CMK (cell line): ENCODE measurements around the gene EPB41L2.

Experiments
- DNase-seq: peaks from one replicate; pipeline ENCODE4 v3.0.0-alpha.2; 2010; ENCODE audit warnings: low read depth

Gene EPB41L2

DNA sequence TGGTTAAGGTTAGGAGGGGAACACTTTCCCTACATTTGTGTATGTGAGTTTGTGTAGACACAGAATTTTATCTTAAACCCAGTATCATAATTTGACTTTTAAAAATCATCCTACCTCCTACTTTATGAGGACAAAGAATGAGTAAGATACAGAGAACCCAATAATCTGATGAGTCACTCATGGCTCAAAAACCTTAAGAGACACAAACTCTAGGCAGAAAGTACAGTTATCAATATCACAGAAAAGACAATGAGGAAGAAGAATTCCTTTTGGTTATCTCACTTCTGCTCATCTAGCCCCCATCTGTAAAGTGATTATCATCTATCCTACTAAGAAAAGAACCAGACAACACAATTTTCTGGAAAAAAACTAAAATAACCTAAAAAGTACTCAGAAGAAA is 87.7 kb downstream of the EPB41L2 start:
- DNase-seq = no peak

DNA sequence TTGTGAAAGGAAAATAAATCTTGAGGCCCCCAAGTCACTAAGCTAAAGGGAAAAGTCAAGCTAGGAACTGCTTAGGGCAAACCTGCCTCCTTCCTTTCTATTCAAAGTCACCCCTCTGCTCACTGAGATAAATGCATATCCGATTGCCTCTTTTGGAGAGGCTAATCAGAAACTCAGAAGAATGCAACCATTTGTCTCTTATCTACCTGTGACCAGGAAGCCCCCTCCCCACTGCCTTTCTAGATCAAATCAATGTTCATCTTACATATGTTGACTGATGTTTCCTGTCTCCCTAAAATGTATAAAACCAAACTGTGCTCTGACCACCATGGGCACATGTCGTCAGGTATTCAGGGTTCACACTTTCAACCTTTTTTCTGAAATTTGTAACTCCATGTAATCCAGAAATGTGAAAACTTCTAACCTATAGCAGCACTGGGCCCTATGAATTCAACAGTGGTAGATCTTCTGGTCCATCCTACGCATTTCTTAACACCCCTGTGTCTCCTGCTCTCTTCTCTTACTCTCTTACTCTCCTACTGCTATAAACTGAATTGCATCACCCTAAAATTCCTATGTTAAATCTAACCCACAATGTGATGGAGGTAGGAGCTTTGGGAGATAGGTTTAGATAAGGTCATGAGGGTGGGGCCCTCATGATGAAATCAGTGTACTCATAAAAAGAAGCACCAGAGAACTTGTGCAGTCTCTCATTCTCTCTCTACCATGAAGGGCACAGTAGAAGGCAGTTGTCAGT is 89.3 kb downstream of the EPB41L2 start:
- DNase-seq = no peak

- DNase-seq = no peak
Measured at GRCh38 chr6:130971504-130971903, 91.5 kb downstream of the EPB41L2 start.

GRCh38 chr6:130970839-130971410 is 92.1 kb downstream of the EPB41L2 start:
- DNase-seq = no peak

DNA sequence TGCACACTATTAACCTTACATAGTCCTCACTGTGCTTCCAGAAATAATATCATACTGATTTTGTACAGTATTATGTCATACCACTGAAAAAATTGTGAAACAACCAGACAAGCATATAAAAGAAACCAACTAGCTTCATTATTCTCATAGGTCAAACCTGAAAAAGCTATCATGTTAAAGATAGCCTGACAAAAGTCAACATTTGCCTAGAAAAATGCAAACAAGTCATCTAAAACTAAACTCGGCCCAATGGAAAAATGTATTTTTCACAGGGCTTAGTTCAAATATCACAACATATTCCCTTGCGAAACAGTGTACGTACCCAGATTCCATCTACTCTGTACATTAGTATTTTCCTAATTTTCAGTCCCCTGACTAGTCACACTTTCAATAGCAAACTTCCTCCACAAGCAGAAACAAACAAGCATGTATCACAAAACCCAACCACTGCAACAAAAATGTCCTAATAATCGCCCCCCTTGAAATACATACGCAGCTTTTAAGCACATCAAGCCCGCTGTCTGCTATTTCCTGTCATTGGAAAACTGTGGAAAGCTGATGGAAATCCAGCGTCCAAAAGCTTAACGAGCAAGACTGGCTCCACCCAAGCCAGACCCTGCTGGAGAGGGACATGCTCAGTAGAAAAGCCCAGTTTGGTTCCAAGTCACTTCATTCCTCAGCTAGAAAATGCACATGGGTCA is 93.1 kb downstream of the EPB41L2 start:
- DNase-seq = no peak

GRCh38 chr6:130969166-130969565 is 93.9 kb downstream of the EPB41L2 start:
- DNase-seq = no peak

DNA sequence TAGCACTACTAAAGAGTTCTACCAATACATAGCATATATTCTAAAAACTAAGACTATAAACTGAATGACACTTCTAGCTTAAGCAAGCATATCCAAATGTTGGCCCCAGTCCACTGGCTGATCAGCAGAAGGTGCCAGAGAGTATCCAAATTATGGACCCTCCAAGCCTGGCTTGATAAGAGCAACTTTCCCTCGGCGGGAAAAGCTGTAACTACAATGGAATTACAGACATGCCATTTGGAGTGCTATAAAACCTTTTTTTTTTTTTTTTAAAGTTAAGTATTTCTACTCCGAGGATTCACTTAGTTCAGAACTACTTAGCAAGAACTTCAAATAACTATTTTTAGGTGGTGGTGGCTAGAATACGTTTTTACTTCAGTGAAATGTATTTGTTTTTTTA is 94.6 kb downstream of the EPB41L2 start:
- no peak for DNase-seq

DNA sequence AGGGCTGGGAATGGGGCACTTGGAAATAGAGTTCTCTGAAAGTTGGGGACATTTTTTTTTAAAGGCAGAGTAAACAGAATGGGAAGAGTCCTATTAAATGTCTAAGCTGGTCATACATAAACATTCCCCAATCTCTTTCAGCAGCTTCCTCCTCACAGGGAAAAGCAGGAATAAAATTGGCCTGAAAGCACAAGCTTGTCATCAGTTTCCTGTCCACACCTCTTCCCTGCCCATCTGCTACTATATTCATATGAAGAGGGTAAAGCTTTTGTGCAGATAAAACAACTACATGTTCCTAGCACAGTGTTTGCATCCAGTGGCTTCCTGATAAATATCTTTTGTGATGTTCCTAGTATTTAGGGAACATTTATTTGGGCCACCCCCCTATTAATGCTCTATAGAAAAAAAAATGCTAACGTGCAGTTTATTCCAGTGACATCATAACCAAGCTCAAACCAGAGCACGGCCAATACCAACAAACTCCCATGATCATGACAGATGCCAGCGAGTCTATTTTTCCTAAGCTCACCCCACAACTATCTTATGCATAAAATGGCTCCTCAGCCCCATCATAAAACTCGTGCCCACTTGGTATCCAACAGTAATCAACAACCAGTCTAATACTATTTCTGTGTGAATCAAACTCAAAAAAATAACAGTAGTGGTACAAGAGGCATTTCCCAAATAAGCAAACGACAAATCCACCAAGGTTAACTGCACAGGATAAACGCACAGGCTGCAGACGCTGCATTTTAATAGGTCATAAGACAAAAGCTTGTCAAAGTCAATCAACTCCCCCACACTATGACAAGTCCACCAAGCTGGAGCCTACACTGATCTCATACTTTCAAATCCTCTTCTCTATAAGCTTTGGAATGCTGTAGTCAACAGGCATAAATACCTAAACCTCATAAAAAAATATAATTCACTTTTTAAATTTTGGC is 95.3 kb downstream of the EPB41L2 start:
- no peak for DNase-seq

GRCh38 chr6:130966344-130966980 is 96.6 kb downstream of the EPB41L2 start:
- DNase-seq = no peak

GRCh38 chr6:130965656-130966055 is 97.4 kb downstream of the EPB41L2 start:
- DNase-seq = no peak

GRCh38 chr6:130964808-130965604 is 98.0 kb downstream of the EPB41L2 start:
- DNase-seq = no peak

DNA sequence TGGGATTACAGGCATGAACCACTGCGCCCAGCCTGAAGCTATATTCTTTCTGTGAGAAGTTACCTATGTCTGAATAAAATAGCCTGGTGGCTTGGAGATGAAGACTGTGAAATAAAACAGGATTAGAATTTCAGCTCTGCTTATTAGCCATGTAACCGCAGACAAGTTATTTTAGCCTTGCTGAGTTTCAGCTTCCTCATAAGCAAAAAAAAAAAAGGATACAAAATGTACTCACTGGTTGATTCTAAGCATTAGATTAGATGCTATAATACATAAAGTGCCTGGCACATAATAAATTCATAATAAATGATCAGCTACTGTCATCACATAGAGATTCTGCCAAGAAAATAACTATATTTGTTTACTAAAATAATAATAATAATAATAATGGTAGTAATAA is 98.8 kb downstream of the EPB41L2 start:
- DNase-seq = no peak

DNA sequence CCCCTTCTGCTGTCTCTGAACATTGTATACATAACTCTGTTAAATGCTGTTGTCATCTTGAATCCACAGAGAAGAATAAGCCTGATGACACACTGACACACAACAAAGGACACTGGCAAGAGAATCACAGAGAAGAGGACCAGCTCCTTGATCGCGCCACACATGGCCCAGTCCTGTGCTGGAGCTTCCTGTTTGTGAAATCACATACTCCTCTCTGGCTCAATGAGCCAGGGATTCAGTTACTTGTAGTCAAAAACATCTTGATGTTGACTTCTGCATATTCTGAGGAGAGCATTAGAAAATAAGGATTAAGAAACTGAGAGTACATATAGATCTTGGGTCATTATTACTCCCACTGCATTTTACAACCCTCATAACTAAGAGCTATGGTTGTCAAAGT is 100.1 kb downstream of the EPB41L2 start:
- no peak for DNase-seq

DNA sequence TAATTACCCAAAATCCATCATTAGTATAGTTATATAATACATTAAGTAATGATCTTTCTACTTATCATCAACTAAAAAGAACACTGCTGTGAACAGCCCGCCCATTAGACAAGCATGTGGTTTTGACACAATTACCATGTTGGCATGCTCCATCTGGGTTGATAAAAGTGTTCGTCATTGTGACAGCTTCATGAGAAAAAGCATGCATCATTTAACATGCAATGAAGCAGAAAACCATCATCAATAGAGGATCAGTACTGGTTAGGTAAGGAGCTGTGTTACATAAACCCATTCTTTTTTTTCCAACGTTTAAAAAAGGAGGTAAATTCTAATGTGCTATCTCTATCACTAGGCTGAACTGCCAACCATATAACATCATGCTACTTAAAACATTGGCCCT is 101.9 kb downstream of the EPB41L2 start:
- DNase-seq = no peak

GRCh38 chr6:130959951-130960350 is 103.1 kb downstream of the EPB41L2 start:
- no peak for DNase-seq

DNA sequence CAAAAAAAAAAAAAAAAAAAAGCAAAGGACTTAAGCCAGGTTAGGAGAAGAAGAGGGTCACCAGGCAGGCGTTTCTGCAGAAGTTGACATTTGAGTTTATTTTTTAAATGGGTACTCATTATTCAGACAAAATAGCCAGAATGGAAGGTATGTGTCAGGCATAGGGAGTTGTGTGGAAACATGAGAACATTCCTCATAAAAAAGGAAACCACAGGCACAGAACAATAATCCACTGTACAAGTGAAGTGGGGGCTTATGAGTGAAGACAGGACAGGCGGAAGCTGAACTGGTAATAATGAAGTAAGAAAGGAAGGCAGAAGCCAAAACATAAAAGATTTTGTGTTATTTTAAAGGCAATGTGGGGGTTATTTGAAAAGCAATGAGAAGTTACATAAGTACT is 104.6 kb downstream of the EPB41L2 start:
- no peak for DNase-seq

DNA sequence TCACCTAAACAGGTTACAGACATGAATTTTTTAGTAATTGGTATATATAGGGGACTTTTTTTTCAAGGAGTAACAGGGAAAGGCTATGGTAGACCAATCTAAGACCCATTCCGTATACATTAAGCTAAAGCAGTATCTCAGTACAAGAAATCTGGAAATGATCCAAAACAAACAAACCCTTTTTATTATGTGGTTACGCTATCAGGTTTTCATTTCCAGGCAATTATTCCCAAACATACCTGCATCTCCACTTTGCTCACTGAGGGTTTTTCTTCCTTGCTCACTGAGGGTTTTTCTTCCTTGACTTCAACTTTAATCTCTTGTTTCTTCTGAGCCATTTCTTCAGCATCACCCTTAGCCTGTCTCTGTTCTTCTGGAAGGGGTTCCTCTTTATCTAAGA is 107.3 kb downstream of the EPB41L2 start:
- no peak for DNase-seq

GRCh38 chr6:130949553-130949952 is 113.5 kb downstream of the EPB41L2 start:
- DNase-seq = no peak

GRCh38 chr6:130947464-130947863 is 115.6 kb downstream of the EPB41L2 start:
- no peak for DNase-seq

DNA sequence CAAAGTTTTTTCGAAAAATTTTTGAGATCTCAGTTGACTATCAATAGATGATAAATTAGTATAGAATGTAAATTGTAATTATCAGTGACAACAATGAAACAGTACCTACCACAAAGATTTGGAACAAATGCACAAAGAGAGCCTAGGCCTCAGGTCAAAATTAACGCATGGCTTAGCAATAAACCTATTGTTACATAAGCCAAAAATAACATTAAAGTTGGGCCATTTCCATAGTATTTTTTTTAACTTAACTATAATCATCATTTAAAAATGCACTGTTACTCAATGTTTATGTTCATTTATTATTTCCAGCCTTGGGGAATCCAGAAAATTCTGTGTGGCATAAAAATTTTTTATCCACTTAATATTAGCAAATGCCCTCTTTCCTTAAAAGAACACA is 117.0 kb downstream of the EPB41L2 start:
- no peak for DNase-seq

DNA sequence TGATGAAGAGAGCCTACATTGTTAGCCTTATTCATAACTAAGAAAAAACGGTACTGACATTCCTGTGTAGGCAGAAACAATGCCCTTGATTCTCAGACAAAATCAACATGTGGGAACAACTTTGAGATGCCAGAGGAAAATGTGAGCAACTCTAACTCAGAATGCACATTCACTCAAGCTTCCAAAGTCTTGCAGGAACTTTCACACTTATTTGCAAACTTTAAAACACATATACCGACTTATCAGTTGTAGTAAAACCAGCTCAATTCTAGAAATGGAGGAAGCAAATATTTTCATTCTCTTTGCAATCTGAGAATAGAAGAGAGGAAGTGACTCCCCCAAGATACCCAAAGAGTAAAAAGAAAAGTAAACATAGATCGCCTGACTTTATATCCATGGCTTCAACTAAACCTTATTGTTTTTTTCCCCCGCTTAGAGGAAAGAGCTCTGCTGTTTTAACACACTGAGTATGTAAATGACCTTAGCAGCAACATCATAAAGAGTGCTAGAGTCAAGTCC is 117.6 kb downstream of the EPB41L2 start:
- DNase-seq = no peak
